ENCODE measurements around the gene EFCAB11.

GRCh38 chr14:89858089-89858488 is 96.4 kb downstream of the EFCAB11 start:
- no peak for TF ChIP-seq NR2C2 (CRISPR knock-in tag; IDR thresholded peaks at IDR 0.05)
- no peak for TF ChIP-seq CTCF (IDR thresholded peaks at IDR 0.05)
- TF ChIP-seq TEAD1 (CRISPR knock-in tag; IDR thresholded peaks at IDR 0.05), result no peak
